Measurements from ENCODE around the gene KRTAP13-1. TPM values are rescaled to one million over a fixed set of nuclear protein-coding genes. Genes with fewer than 3 reads are reported as not detected.

Gene KRTAP13-1
- total RNA-seq, 1 experiment from 2014 or later, result not detected

DNA sequence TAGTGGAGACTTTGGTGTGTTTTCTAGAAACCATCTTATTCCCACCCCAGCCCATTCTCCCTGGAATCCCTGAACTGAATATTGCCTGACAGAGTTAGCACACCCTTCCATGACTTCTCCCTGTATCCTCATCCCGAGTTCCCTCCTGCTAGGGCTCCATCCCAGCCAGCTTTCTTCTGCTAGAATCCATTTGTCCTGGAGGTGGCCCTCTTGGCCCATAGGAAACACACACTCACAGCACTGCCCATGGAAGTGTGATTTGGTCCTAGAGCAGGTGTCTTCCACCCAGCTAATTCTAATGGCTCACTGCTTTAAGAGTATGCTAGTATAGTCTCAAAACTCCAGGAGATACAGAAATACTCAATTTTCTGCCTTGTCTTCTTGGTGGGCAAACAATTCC lies 48.4 kb downstream of the KRTAP13-1 start:
- no peak for DNase-seq
- no TSS peak for BruUV-seq (replicated peaks)

More for the DNA sequence above, 48.4 kb downstream of the KRTAP13-1 start:
- intact Hi-C loops (cut with micrococcal nuclease; ENCODE audit: unreplicated experiment), result no loop called here
- ChIA-PET POLR2A (ENCODE audit: unreplicated experiment) (no interaction called here), CTCF (no interaction called here)
- Histone ChIP-seq H3K36me3 (ENCODE audit: low read depth) (no peaks in the 10 kb centered on the region), H4K20me1 (ENCODE audit: insufficient read depth) (no peaks in the 10 kb centered on the region), H3K9me2 (ENCODE audit: insufficient read depth) (no peaks in the 10 kb centered on the region), H3K79me2 (ENCODE audit: low read depth) (no peaks in the 10 kb centered on the region), H3K9me3 (ENCODE audit: insufficient read depth, low read depth) (no peaks in the 10 kb centered on the region), H3K27me3 (ENCODE audit: insufficient read depth, low read depth) (no peaks in the 10 kb centered on the region), H3K4me1 (replicated peaks; ENCODE audit: insufficient read depth) (no peaks in the 10 kb centered on the region), H2AFZ (no peak overlapping the region), H3K27ac (no peak overlapping the region), H3K4me3 (no peak overlapping the region), H3K4me2 (no peak overlapping the region), H3F3A (ENCODE audit: insufficient read depth, low read depth) (no peaks in the 10 kb centered on the region)
- no peak for TF ChIP-seq EZH2 (IDR thresholded peaks at IDR 0.05; ENCODE audit: low read depth)
- TF ChIP-seq, protein P1, sequence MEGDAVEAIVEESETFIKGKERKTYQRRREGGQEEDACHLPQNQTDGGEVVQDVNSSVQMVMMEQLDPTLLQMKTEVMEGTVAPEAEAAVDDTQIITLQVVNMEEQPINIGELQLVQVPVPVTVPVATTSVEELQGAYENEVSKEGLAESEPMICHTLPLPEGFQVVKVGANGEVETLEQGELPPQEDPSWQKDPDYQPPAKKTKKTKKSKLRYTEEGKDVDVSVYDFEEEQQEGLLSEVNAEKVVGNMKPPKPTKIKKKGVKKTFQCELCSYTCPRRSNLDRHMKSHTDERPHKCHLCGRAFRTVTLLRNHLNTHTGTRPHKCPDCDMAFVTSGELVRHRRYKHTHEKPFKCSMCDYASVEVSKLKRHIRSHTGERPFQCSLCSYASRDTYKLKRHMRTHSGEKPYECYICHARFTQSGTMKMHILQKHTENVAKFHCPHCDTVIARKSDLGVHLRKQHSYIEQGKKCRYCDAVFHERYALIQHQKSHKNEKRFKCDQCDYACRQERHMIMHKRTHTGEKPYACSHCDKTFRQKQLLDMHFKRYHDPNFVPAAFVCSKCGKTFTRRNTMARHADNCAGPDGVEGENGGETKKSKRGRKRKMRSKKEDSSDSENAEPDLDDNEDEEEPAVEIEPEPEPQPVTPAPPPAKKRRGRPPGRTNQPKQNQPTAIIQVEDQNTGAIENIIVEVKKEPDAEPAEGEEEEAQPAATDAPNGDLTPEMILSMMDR (conservative IDR thresholded peaks at IDR 0.05), result no peak

Small RNAs within 50 kb of the gene (microRNA-seq; reads per million reads assigned to microRNA genes)
- not detected for gene MIR4327 (ENCODE audit: borderline number of aligned reads, borderline replicate concordance)

Other genes starting within 250 kb of the KRTAP13-1 start
- not detected in 2 replicates for gene CLDN17, start 229.2 kb upstream of the KRTAP13-1 start, total RNA-seq (2021)
- gene CLDN8, start 179.9 kb upstream of the KRTAP13-1 start, total RNA-seq (2021), result 0.55 and 1.2 TPM in 2 replicates
- gene KRTAP24-1, start 113.1 kb upstream of the KRTAP13-1 start, total RNA-seq (2021), result not detected in 2 replicates
- gene KRTAP25-1, start 106.5 kb upstream of the KRTAP13-1 start, total RNA-seq (2021), result not detected in 2 replicates
- not detected in 2 replicates for gene KRTAP26-1, start 75.7 kb upstream of the KRTAP13-1 start, total RNA-seq (2021)
- not detected in 2 replicates for gene KRTAP27-1, start 58.3 kb upstream of the KRTAP13-1 start, total RNA-seq (2021)
- gene KRTAP23-1, start 47.4 kb upstream of the KRTAP13-1 start, total RNA-seq (2021), result not detected in 2 replicates
- not detected in 2 replicates for gene KRTAP13-2, start 23.8 kb upstream of the KRTAP13-1 start, total RNA-seq (2021)
- gene KRTAP13-3, start 29.9 kb downstream of the KRTAP13-1 start, total RNA-seq (2021), result not detected in 2 replicates
- not detected in 2 replicates for gene KRTAP13-4, start 34.2 kb downstream of the KRTAP13-1 start, total RNA-seq (2021)
- not detected in 2 replicates for gene KRTAP15-1, start 44.2 kb downstream of the KRTAP13-1 start, total RNA-seq (2021)
- gene KRTAP19-1, start 84.3 kb downstream of the KRTAP13-1 start, total RNA-seq (2021), result not detected in 2 replicates
- not detected in 2 replicates for gene KRTAP19-2, start 91.4 kb downstream of the KRTAP13-1 start, total RNA-seq (2021)
- not detected in 2 replicates for gene KRTAP19-3, start 96.0 kb downstream of the KRTAP13-1 start, total RNA-seq (2021)
- gene KRTAP19-4, start 101.1 kb downstream of the KRTAP13-1 start, total RNA-seq (2021), result not detected in 2 replicates
- gene KRTAP19-5, start 106.1 kb downstream of the KRTAP13-1 start, total RNA-seq (2021), result not detected in 2 replicates
- gene KRTAP19-6, start 145.8 kb downstream of the KRTAP13-1 start, total RNA-seq (2021), result not detected in 2 replicates
- not detected in 2 replicates for gene KRTAP19-7, start 165.3 kb downstream of the KRTAP13-1 start, total RNA-seq (2021)
- not detected in 2 replicates for gene KRTAP22-2, start 194.4 kb downstream of the KRTAP13-1 start, total RNA-seq (2021)
- gene KRTAP6-3, start 196.4 kb downstream of the KRTAP13-1 start, total RNA-seq (2021), result not detected in 2 replicates
- not detected in 2 replicates for gene KRTAP6-2, start 202.9 kb downstream of the KRTAP13-1 start, total RNA-seq (2021)
- not detected in 2 replicates for gene KRTAP22-1, start 205.1 kb downstream of the KRTAP13-1 start, total RNA-seq (2021)
- not detected in 2 replicates for gene KRTAP6-1, start 217.9 kb downstream of the KRTAP13-1 start, total RNA-seq (2021)
- gene KRTAP20-1, start 220.4 kb downstream of the KRTAP13-1 start, total RNA-seq (2021), result not detected in 2 replicates
- not detected in 2 replicates for gene KRTAP20-4, start 224.6 kb downstream of the KRTAP13-1 start, total RNA-seq (2021)
- not detected in 2 replicates for gene KRTAP20-2, start 239.2 kb downstream of the KRTAP13-1 start, total RNA-seq (2021)
- not detected in 2 replicates for gene KRTAP20-3, start 246.8 kb downstream of the KRTAP13-1 start, total RNA-seq (2021)